Endothelial cell of umbilical vein (primary cell): ENCODE results near the gene CHID1. TPM values are rescaled to one million over a fixed set of nuclear protein-coding genes. Genes with fewer than 3 reads are reported as not detected.

Experiments
- BruUV-seq: library from RNA; stranded (reverse); fragments of 400-500 nt; replicated peaks from 2 replicates; lab custom pipeline; 2021; lab: Mats Ljungman, UMichigan
- CTCF ChIA-PET: fragments of 300-600, 350-600 bp; sonication (Branson Sonifier 250); formaldehyde crosslinking; loops from one replicate; lab custom pipeline; 2021; ENCODE audit warnings: antibody characterized with exemption, inconsistent platforms; lab: Charles Lee
- POLR2A ChIA-PET: fragments of 300-600, 350-600 bp; sonication (Branson Sonifier 250); formaldehyde crosslinking; loops from one replicate; lab custom pipeline; 2021; ENCODE audit warnings: antibody characterized with exemption, inconsistent platforms; lab: Charles Lee
- DNase-seq: peaks from one replicate; pipeline ENCODE4 v3.0.0-alpha.2; 2011; ENCODE audit warnings: low read depth, low spot score
- FAIRE-seq: peaks from 2 replicates; lab custom pipeline; 2011; peaks lifted over from hg19 to GRCh38; lab: Jason Lieb, UNC
- H2AFZ ChIP-seq: 2 replicates; pipeline ENCODE4 v1.6.0; 2012; ENCODE audit warnings: low read depth, low read length, control low read depth, inconsistent platforms
- H3K27ac ChIP-seq: 2 replicates; pipeline ENCODE4 v1.5.1; 2011; ENCODE audit warnings: low read depth, mild to moderate bottlenecking, control low read depth, low read length, moderate library complexity; ENCODE audit not compliant: insufficient read depth
- H3K27me3 ChIP-seq, 2 experiments: 2 replicates each; pipeline versions ENCODE4 v1.6.0 to v1.6.1; 2011; ENCODE audit warnings: low read length in 2 of 2, mixed read lengths in 1 of 2; ENCODE audit not compliant: control insufficient read depth in 2 of 2, insufficient read depth in 2 of 2
- H3K36me3 ChIP-seq, 2 experiments: 2 replicates in 1 of 2; 3 replicates in 1 of 2; pipeline ENCODE4 v1.5.1; 2011; ENCODE audit warnings: low read length in 2 of 2, mild to moderate bottlenecking in 1 of 2, moderate library complexity in 1 of 2; ENCODE audit not compliant: control insufficient read depth in 2 of 2, insufficient read depth in 2 of 2; ENCODE audit errors: extremely low read depth in 1 of 2
- H3K4me1 ChIP-seq: 3 replicates; pipeline ENCODE4 v1.5.1; 2011; ENCODE audit warnings: mild to moderate bottlenecking, low read length; ENCODE audit not compliant: control insufficient read depth, insufficient read depth; ENCODE audit errors: extremely low read depth
- H3K4me2 ChIP-seq: 2 replicates; pipeline ENCODE4 v1.6.1; 2011; ENCODE audit warnings: low read length, control low read depth, mixed read lengths; ENCODE audit not compliant: insufficient read depth
- H3K4me3 ChIP-seq, 3 experiments: fragments of 200-600 bp in 1 of 3; sonication (generic), shearing (Covaris generic) in 1 of 3; replicated peaks in 1 of 3; 2 replicates each; pipeline ENCODE4 v1.5.1; 2011 to 2016; ENCODE audit warnings: control low read depth in 3 of 3, low read length in 3 of 3, mild to moderate bottlenecking in 2 of 3, inconsistent platforms in 1 of 3, low read depth in 1 of 3, moderate library complexity in 1 of 3; ENCODE audit not compliant: insufficient read depth in 1 of 3
- H3K79me2 ChIP-seq: 2 replicates; pipeline ENCODE4 v1.6.0; 2012; ENCODE audit warnings: low read length, inconsistent platforms; ENCODE audit not compliant: control insufficient read depth, insufficient read depth
- H3K9ac ChIP-seq: replicated peaks from 2 replicates; pipeline ENCODE3; 2011; ENCODE audit warnings: low read length, control low read depth; ENCODE audit not compliant: insufficient read depth; ENCODE audit errors: extremely low read depth
- H3K9me1 ChIP-seq: replicated peaks from 3 replicates; pipeline ENCODE4 v1.6.0; 2011; ENCODE audit warnings: mild to moderate bottlenecking, low read length; ENCODE audit not compliant: control insufficient read depth, insufficient read depth; ENCODE audit errors: extremely low read depth
- H3K9me3 ChIP-seq: replicated peaks from 2 replicates; pipeline ENCODE4 v1.5.1; 2012; ENCODE audit warnings: low read length, inconsistent platforms; ENCODE audit not compliant: control insufficient read depth, insufficient read depth
- H4K20me1 ChIP-seq: replicated peaks from 2 replicates; pipeline ENCODE3; 2011; ENCODE audit warnings: mild to moderate bottlenecking, low read length; ENCODE audit not compliant: control insufficient read depth, insufficient read depth; ENCODE audit errors: extremely low read depth
- EZH2 ChIP-seq: IDR thresholded peaks from 2 replicates; pipeline ENCODE4 v1.6.1; 2012; ENCODE audit warnings: borderline replicate concordance, low read depth, mild to moderate bottlenecking, moderate library complexity, low read length, inconsistent platforms; ENCODE audit not compliant: severe bottlenecking
- FOS ChIP-seq: IDR thresholded peaks from 2 replicates; pipeline ENCODE4 v1.6.1; 2011; ENCODE audit warnings: mild to moderate bottlenecking, low read length, moderate library complexity, borderline replicate concordance; ENCODE audit not compliant: insufficient read depth
- GATA2 ChIP-seq: IDR thresholded peaks from 2 replicates; pipeline ENCODE4 v1.7.0; 2011; ENCODE audit warnings: low read depth, mild to moderate bottlenecking, moderate library complexity, mixed read lengths, low read length; ENCODE audit not compliant: insufficient read length, insufficient read depth
- JUN ChIP-seq: IDR thresholded peaks from 2 replicates; pipeline ENCODE4 v1.6.1; 2011; ENCODE audit warnings: borderline replicate concordance, low read depth; ENCODE audit not compliant: insufficient read length, insufficient read depth
- MYC ChIP-seq: IDR thresholded peaks from one replicate; pipeline ENCODE4 v1.6.1; 2011; ENCODE audit warnings: mild to moderate bottlenecking, low read depth, low read length
- POLR2A ChIP-seq: IDR thresholded peaks from 2 replicates; pipeline ENCODE4 v1.6.1; 2012; ENCODE audit warnings: low read depth, mild to moderate bottlenecking, control low read depth, low read length
- POLR2AphosphoS5 ChIP-seq: IDR thresholded peaks from 2 replicates; pipeline ENCODE4 v1.6.1; 2012; ENCODE audit warnings: low read depth, mild to moderate bottlenecking, control low read depth, low read length, moderate library complexity; ENCODE audit not compliant: insufficient read depth
- dilution Hi-C: fragments of 300-500 bp; cut with MboI; formaldehyde crosslinking; loops from one replicate; pipeline ENCODE4 v1.15.0; 2019; ENCODE audit warnings: low sequenced_read_pairs; ENCODE audit not compliant: extremely low pct_ligation_motif_present
- intact Hi-C: fragments of 100-400 bp; cut with micrococcal nuclease; formaldehyde crosslinking; loops from one replicate; pipeline ENCODE4 v1.10.0; 2022
- polyA plus RNA-seq, 4 experiments: library from polyadenylated mRNA; depleted of rRNA in 3 of 4; stranded (reverse) in 3 of 4; unstranded in 1 of 4; fragments of >200 nt; gene quantifications; 2 replicates each; pipeline versions ENCODE4 v1.2.1 to v1.2.3, GENCODE V29; 2011 to 2012; ENCODE audit warnings: missing spikeins in 1 of 4
- total RNA-seq: library from RNA; stranded (reverse); gene quantifications from 2 replicates; pipeline ENCODE4 v1.2.3, GENCODE V29; 2021
- TF ChIP-seq, protein P1 (sequence below), 2 donors: IDR thresholded peaks; 1 replicate in 1 of 2; 2 replicates in 1 of 2; pipeline ENCODE4 v1.5.1; 2011; ENCODE audit warnings: low read length in 2 of 2, mild to moderate bottlenecking in 2 of 2, moderate library complexity in 2 of 2, control low read depth in 1 of 2, inconsistent platforms in 1 of 2, low read depth in 1 of 2; ENCODE audit not compliant: insufficient read depth in 1 of 2; ENCODE audit errors: extremely low read depth in 1 of 2
- TF ChIP-seq, protein P2 (sequence below): IDR thresholded peaks from 2 replicates; pipeline ENCODE4 v1.6.1; 2011; ENCODE audit not compliant: insufficient read depth, insufficient read length

CHID1 gene
- total and polyA plus RNA-seq, 2 donors (not counting 3 experiments of a cell fraction or from before 2014, with no cell fraction given), result 89.8 to 107 TPM

DNA sequence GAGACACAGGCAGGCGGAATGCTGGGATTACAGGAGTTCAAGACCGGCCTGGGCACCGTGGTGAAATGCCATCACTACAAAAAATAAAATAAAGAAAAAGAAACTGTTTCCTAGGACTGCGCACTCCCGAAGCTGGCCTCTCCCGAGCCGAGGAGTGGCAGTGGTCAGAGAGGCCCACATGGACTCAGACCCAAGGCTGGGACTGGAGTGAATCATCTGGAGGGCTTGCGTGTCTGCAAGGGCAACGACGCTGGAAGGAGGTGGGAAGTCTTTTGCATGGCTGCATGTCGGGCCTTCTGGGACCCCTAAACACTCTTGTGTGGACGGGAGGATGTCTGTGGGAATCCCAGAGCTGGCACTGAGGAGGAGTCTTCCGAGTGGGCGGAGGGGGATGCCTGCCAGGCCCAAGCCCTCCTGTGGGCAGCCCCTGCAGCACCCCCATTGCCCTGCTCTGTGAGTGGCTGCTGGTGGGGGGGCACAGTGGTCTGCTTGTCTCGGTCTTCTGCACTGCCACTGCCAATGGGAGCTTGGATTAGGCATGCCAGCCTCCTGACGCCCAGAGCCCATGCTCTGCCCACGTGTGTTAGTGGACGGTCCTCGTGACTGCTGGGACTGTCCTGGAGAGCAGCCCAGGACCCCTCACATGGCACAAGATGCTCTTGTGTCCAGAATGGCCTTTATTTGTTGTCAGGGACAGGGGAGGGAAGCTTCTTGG lies 13.2 kb upstream of the CHID1 start:
- BruUV-seq, result no TSS peak
- POLR2A ChIA-PET, result no interaction called here
- CTCF ChIA-PET, result interaction anchor here (1.3 to 2.8 kb wide), 7 partner anchors 8 to 127 kb away, joined by 3 to 13 read pairs (median 7); no protein-coding TSS in a partner anchor
- Histone ChIP-seq H3K36me3 (peaks cover 0 to 2% of the 10 kb centered on the region in 2 experiments), H3K4me2 (no peak overlapping the region), H3K9ac (no peak overlapping the region), H3K9me1 (no peaks in the 10 kb centered on the region), H3K79me2 (peaks cover 18% of the 10 kb centered on the region), H3K9me3 (no peaks in the 10 kb centered on the region), H4K20me1 (peaks cover 2% of the 10 kb centered on the region), H3K27ac (no peak overlapping the region), H3K4me1 (peaks cover 14% of the 10 kb centered on the region), H3K27me3 (no peaks in the 10 kb centered on the region), H2AFZ (no peak overlapping the region), H3K4me3 (no peak overlapping the region)
- intact Hi-C loops (loop anchor here (2.0 kb wide), 1 partner anchor 13 kb away; the partner anchor contains the start of gene CHID1), dilution Hi-C loops (no loop called here)
- no peak for FAIRE-seq
- no peak for TF ChIP-seq POLR2AphosphoS5
- TF ChIP-seq FOS, result no peak
- TF ChIP-seq GATA2, result no peak
- no peak for TF ChIP-seq JUN
- no peak for TF ChIP-seq MYC
- no peak for TF ChIP-seq EZH2
- no peak for TF ChIP-seq POLR2A
- TF ChIP-seq, protein P1, sequence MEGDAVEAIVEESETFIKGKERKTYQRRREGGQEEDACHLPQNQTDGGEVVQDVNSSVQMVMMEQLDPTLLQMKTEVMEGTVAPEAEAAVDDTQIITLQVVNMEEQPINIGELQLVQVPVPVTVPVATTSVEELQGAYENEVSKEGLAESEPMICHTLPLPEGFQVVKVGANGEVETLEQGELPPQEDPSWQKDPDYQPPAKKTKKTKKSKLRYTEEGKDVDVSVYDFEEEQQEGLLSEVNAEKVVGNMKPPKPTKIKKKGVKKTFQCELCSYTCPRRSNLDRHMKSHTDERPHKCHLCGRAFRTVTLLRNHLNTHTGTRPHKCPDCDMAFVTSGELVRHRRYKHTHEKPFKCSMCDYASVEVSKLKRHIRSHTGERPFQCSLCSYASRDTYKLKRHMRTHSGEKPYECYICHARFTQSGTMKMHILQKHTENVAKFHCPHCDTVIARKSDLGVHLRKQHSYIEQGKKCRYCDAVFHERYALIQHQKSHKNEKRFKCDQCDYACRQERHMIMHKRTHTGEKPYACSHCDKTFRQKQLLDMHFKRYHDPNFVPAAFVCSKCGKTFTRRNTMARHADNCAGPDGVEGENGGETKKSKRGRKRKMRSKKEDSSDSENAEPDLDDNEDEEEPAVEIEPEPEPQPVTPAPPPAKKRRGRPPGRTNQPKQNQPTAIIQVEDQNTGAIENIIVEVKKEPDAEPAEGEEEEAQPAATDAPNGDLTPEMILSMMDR (IDR thresholded peaks at IDR 0.05; ENCODE audit: extremely low read depth in 1 of 2, insufficient read depth in 1 of 2, low read depth in 1 of 2, low read length in 2 of 2), result no peak
- TF ChIP-seq, protein P2, sequence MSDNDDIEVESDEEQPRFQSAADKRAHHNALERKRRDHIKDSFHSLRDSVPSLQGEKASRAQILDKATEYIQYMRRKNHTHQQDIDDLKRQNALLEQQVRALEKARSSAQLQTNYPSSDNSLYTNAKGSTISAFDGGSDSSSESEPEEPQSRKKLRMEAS, result no peak
- no peak for DNase-seq
